Measurements from ENCODE around the gene CHMP1B. TPM values are rescaled to one million over a fixed set of nuclear protein-coding genes. Genes with fewer than 3 reads are reported as not detected.

The CHMP1B gene
- total RNA-seq, 1 experiment from 2014 or later, result 38.7 TPM

- peaks cover 10% of the 10 kb centered on the region for H3K23me2 ChIP-seq (ENCODE audit: insufficient read length, low read depth, low read length, poor library complexity, severe bottlenecking)
- no peak overlapping the region for H3K23ac ChIP-seq (ENCODE audit: insufficient read length, low read depth, low read length)
- H3K27me3 Mint-ChIP-seq (ENCODE audit: low read depth), result peaks cover 2% of the 10 kb centered on the region; the same call in 1 of the 2 replicates
- no peaks in the 10 kb centered on the region for H3K27me3 ChIP-seq (ENCODE audit: insufficient read depth, low read length)
- H4K8ac ChIP-seq (replicated peaks; ENCODE audit: insufficient read length, low read depth, low read length), result no peak overlapping the region
- peaks cover 23 to 28% of the 10 kb centered on the region in 2 experiments for H3K4me1 Mint-ChIP-seq
- H3K9ac ChIP-seq (ENCODE audit: extremely low read depth, insufficient read length, low read length), result no peak overlapping the region
- H3K4ac ChIP-seq (ENCODE audit: low read depth, low read length), result no peak overlapping the region
- H2BK5ac ChIP-seq (ENCODE audit: insufficient read length, low read length), result no peak overlapping the region
- H3K79me1 ChIP-seq (ENCODE audit: insufficient read depth, low read depth, low read length, poor library complexity, severe bottlenecking), result no peaks in the 10 kb centered on the region
- H3K36me3 Mint-ChIP-seq (ENCODE audit: insufficient read depth in 1 of 3, low read depth in 3 of 3), result peaks cover 2 to 4% (median 2%) of the 10 kb centered on the region in 3 experiments; a peak in 3 of 7 replicates
- no peak overlapping the region for H3K14ac ChIP-seq (ENCODE audit: insufficient read depth, low read length)
- no peak overlapping the region for H3T11ph ChIP-seq (ENCODE audit: low read length)
- H3K56ac ChIP-seq (ENCODE audit: insufficient read length, low read depth, low read length), result no peak overlapping the region
- no peak overlapping the region for H2AFZ ChIP-seq (ENCODE audit: low read length)
- no peak overlapping the region for H2BK20ac ChIP-seq (ENCODE audit: low read depth, low read length, poor library complexity, severe bottlenecking)
- H3K9me3 ChIP-seq (ENCODE audit: control insufficient read depth, low read depth, low read length), result no peaks in the 10 kb centered on the region
- no peak overlapping the region for H3K27ac ChIP-seq (ENCODE audit: insufficient read length, low read depth, low read length)
- no peaks in the 10 kb centered on the region for H4K20me1 ChIP-seq (ENCODE audit: control insufficient read depth, insufficient read depth, insufficient read length)
- H3K4me1 ChIP-seq (ENCODE audit: insufficient read depth, low read length), result no peaks in the 10 kb centered on the region; the same call in 1 of the 2 replicates
- TF ChIP-seq CTCF (conservative IDR thresholded peaks at IDR 0.05), result no peak
- H2AK5ac ChIP-seq (ENCODE audit: insufficient read length, low read length), result no peak overlapping the region
- no CpG with 5 or more reads among the region's 17 CpGs for WGBS (ENCODE audit: extremely low coverage, insufficient read length, low lambda C conversion rate)
- peak overlapping the region; percentile 50 to 94 (median 93); a peak in 4 of 7 replicates for H3K27ac Mint-ChIP-seq
- H2BK120ac ChIP-seq (ENCODE audit: low read depth, low read length, poor library complexity, severe bottlenecking), result no peak overlapping the region
- peaks cover 18% of the 10 kb centered on the region; the same call in 1 of the 2 replicates for H3K79me2 ChIP-seq (ENCODE audit: insufficient read depth, low read length)
- no peak overlapping the region for H2BK15ac ChIP-seq (ENCODE audit: low read depth, low read length)
- DNase-seq, result no peak
- no peak overlapping the region for H4K91ac ChIP-seq (ENCODE audit: insufficient read length, low read depth, low read length)
- H3K9me3 Mint-ChIP-seq, result no peaks in the 10 kb centered on the region; a peak in 1 of 5 replicates
- H3K4me2 ChIP-seq (ENCODE audit: insufficient read depth, insufficient read length, low read length), result no peak overlapping the region
- no peak overlapping the region for H3K18ac ChIP-seq (ENCODE audit: insufficient read length, low read depth, low read length)
- no peak overlapping the region for H2BK12ac ChIP-seq (ENCODE audit: insufficient read length, low read depth, low read length)
- peak overlapping the region; percentile 100 for H3K4me3 Mint-ChIP-seq
- H4K5ac ChIP-seq (ENCODE audit: insufficient read length, low read depth, low read length), result no peak overlapping the region
Observed at GRCh38 chr18:11849841-11850634, 1.2 kb upstream of the CHMP1B start.
